A549 (cell line): ENCODE data around the gene NPHP3.

Experiments used
- CEBPB ChIP-seq, 2 experiments: fragments of >200 bp in 1 of 2; sonication (Bioruptor Twin) in 1 of 2; formaldehyde crosslinking in 1 of 2; IDR thresholded peaks; 2 replicates each; pipeline ENCODE4 v1.6.1; 2012 to 2016
- CHD2 ChIP-seq: fragments of 150-350 bp; IDR thresholded peaks from 2 replicates; pipeline ENCODE4 v1.6.1; 2014; ENCODE audit warnings: low read length; ENCODE audit not compliant: partially characterized antibody
- CTCF ChIP-seq: fragments of >200 bp; sonication (Bioruptor Twin); formaldehyde crosslinking; IDR thresholded peaks from 3 replicates; pipeline ENCODE4 v1.5.1; 2016
- EHF ChIP-seq: fragments of 250-450 bp; sonication (Bioruptor Pico); IDR thresholded peaks from 2 replicates; pipeline ENCODE4 v1.5.0; 2020; ENCODE audit warnings: mild to moderate bottlenecking
- EP300 ChIP-seq, 2 experiments: fragments of >200 bp; sonication (Bioruptor Twin); formaldehyde crosslinking; IDR thresholded peaks; 2 replicates in 1 of 2; 3 replicates in 1 of 2; pipeline ENCODE4 v1.6.1; 2016 to 2017
- HES2 ChIP-seq: fragments of >200 bp; sonication (Bioruptor Twin); formaldehyde crosslinking; IDR thresholded peaks from 2 replicates; pipeline ENCODE4 v1.6.1; 2016
- JUN ChIP-seq, 2 experiments: fragments of >200 bp; sonication (Bioruptor Twin); formaldehyde crosslinking; IDR thresholded peaks; 2 replicates in 1 of 2; 3 replicates in 1 of 2; pipeline ENCODE4 v1.6.1; 2016 to 2017
- MAX ChIP-seq: IDR thresholded peaks from 2 replicates; pipeline ENCODE4 v1.6.1; 2012
- MYC ChIP-seq: IDR thresholded peaks from 2 replicates; pipeline ENCODE4 v1.6.1; 2012; ENCODE audit warnings: mild to moderate bottlenecking, inconsistent platforms, low read length, improper control_type of control experiment, borderline replicate concordance
- POLR2A ChIP-seq: IDR thresholded peaks from 2 replicates; pipeline ENCODE4 v1.6.1; 2012; ENCODE audit warnings: mild to moderate bottlenecking, low read length
- REST ChIP-seq: fragments of 200-600 bp; sonication (generic); IDR thresholded peaks from 2 replicates; pipeline ENCODE4 v1.6.1; 2016; ENCODE audit warnings: antibody characterized with exemption, mild to moderate bottlenecking, moderate library complexity
- TFCP2L1 ChIP-seq: fragments of 250-450 bp; sonication (Bioruptor Pico); IDR thresholded peaks from 2 replicates; pipeline ENCODE4 v1.5.0; 2021; ENCODE audit warnings: mild to moderate bottlenecking
- ZC3H11A ChIP-seq: fragments of 450-650 bp; IDR thresholded peaks from 2 replicates; pipeline ENCODE4 v1.6.1; 2014; ENCODE audit warnings: antibody characterized with exemption, mild to moderate bottlenecking

DNA sequence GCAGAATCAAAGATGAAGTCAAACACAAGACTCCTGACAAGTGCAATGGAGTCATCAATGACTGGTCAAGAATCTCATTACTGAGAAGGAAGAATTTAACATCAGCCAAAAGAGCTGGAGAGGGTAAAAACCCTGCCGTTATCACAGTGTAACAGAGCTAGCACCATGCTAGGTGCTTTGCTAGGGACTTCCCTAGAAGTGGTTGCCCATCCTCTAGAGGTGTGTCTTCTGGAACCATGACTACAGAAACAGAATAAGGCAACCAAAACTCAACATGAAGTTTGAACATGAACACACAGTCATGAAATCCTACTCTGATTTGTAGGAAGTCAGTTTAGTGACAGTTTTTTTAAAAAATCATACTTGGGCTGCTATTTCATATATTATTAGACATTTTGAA is 72.1 kb downstream of the NPHP3 start:
- TF ChIP-seq CTCF (no peak), HES2 (no peak), CHD2 (no peak), ZC3H11A (no peak), EP300 (IDR thresholded peaks at IDR 0.05) (no peak), REST (no peak), JUN (IDR thresholded peaks at IDR 0.05) (no peak), TFCP2L1 (CRISPR knock-in tag) (no peak), EHF (CRISPR knock-in tag) (no peak), MYC (no peak), CEBPB (IDR thresholded peaks at IDR 0.05) (no peak), POLR2A (no peak), MAX (no peak)
